GM13977 (cell line): Measurements from ENCODE around the gene ZNF70.
"Not testable (repeated sequence)": the region's sequence is repeated elsewhere in the genome, so short reads cannot be mapped to it uniquely, and the experiment has no call there.

Experiments used
- DNase-seq: peaks from one replicate; pipeline ENCODE4 v3.0.0; 2012; ENCODE audit warnings: low spot score
- CTCF ChIP-seq: IDR thresholded peaks from 2 replicates; pipeline ENCODE4 v1.5.1; 2012; ENCODE audit warnings: mild to moderate bottlenecking, control low read depth; ENCODE audit not compliant: insufficient read depth; ENCODE audit errors: extremely low read depth, missing control alignments
- in situ Hi-C: fragments of 300-500 bp; cut with MboI; formaldehyde crosslinking; loops from one replicate; pipeline ENCODE4 v1.12.0; 2022; ENCODE audit warnings: low sequenced_read_pairs, low pct_unique_long_range_greater_than_20kb, mixed read lengths, inconsistent platforms; ENCODE audit not compliant: unreplicated experiment

ZNF70 gene

GRCh38 chr22:23744485-23744884 is 6.4 kb downstream of the ZNF70 start:
- no peak for DNase-seq
- TF ChIP-seq CTCF, result no peak
- in situ Hi-C loops, result no loop called here

- TF ChIP-seq CTCF, result no peak
- no peak for DNase-seq
- in situ Hi-C loops, result no loop called here
These were observed 6.9 kb downstream of the ZNF70 start for GRCh38 chr22:23744001-23744400.

- in situ Hi-C loops, result no loop called here
- no peak for TF ChIP-seq CTCF
- DNase-seq, result no peak
These were observed 7.6 kb downstream of the ZNF70 start for GRCh38 chr22:23743303-23743705.

GRCh38 chr22:23742505-23743264 is 8.2 kb downstream of the ZNF70 start:
- DNase-seq, result no peak
- in situ Hi-C loops, result no loop called here
- TF ChIP-seq CTCF, result no peak

- no peak for DNase-seq
- TF ChIP-seq CTCF, result no peak
- in situ Hi-C loops, result no loop called here
These were observed 13.2 kb downstream of the ZNF70 start for GRCh38 chr22:23737696-23738095.

GRCh38 chr22:23728108-23728507 is 22.8 kb downstream of the ZNF70 start:
- in situ Hi-C loops, DNase-seq: not testable (repeated sequence)

- no peak for TF ChIP-seq CTCF
- no peak for DNase-seq
- in situ Hi-C loops, result no loop called here
These were observed 28.2 kb downstream of the ZNF70 start for GRCh38 chr22:23722724-23723123.
